Measurements from ENCODE around the gene LIME1.
A peak's percentile ranks its signal among the peaks of the same experiment; 100 is the strongest.

LIME1 gene

DNA sequence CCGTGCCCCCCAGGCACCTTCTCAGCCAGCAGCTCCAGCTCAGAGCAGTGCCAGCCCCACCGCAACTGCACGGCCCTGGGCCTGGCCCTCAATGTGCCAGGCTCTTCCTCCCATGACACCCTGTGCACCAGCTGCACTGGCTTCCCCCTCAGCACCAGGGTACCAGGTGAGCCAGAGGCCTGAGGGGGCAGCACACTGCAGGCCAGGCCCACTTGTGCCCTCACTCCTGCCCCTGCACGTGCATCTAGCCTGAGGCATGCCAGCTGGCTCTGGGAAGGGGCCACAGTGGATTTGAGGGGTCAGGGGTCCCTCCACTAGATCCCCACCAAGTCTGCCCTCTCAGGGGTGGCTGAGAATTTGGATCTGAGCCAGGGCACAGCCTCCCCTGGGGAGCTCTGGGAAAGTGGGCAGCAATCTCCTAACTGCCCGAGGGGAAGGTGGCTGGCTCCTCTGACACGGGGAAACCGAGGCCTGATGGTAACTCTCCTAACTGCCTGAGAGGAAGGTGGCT lies 39.1 kb upstream of the LIME1 start:
- DNase-seq = no peak

DNA sequence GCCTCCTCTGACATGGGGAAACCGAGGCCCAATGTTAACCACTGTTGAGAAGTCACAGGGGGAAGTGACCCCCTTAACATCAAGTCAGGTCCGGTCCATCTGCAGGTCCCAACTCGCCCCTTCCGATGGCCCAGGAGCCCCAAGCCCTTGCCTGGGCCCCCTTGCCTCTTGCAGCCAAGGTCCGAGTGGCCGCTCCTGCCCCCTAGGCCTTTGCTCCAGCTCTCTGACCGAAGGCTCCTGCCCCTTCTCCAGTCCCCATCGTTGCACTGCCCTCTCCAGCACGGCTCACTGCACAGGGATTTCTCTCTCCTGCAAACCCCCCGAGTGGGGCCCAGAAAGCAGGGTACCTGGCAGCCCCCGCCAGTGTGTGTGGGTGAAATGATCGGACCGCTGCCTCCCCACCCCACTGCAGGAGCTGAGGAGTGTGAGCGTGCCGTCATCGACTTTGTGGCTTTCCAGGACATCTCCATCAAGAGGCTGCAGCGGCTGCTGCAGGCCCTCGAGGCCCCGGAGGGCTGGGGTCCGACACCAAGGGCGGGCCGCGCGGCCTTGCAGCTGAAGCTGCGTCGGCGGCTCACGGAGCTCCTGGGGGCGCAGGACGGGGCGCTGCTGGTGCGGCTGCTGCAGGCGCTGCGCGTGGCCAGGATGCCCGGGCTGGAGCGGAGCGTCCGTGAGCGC lies 38.5 kb upstream of the LIME1 start:
- DNase-seq = peak; percentile 47

DNA sequence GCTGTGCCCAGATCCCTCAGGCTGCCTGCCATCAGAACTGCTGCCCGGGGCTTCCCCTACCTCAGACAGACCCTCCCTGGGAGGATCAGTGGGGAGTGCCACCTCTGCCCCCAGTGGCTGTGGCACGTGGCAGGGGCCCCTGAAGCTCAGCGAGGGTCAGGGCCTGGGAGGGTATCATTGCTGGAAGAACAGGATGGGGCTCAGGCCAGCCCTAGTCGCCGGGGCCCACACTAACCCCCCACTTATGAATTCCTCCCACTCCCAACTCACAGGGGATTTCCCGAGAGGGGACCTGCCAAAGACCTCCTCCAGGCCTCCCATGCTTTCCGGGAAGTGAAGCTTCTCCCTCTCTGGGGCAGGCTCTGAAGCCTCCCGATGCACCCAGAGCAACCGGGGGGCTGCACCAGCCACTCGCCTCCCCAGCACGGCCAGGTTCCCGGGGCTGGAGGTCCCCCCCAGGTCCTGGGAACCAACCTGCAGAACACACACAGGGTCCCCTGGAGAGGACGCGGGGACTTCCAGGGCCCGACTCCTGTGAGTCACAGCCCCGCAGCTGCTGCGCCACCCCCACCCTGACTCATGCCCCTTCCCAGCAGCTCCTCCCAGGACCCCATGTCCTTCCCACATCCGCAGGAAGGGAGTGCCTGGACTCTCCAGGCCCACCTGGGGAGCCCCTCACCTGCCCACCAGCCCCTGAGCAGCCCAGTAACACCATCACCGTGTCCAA lies 37.6 kb upstream of the LIME1 start:
- DNase-seq = peak; percentile 65

DNA sequence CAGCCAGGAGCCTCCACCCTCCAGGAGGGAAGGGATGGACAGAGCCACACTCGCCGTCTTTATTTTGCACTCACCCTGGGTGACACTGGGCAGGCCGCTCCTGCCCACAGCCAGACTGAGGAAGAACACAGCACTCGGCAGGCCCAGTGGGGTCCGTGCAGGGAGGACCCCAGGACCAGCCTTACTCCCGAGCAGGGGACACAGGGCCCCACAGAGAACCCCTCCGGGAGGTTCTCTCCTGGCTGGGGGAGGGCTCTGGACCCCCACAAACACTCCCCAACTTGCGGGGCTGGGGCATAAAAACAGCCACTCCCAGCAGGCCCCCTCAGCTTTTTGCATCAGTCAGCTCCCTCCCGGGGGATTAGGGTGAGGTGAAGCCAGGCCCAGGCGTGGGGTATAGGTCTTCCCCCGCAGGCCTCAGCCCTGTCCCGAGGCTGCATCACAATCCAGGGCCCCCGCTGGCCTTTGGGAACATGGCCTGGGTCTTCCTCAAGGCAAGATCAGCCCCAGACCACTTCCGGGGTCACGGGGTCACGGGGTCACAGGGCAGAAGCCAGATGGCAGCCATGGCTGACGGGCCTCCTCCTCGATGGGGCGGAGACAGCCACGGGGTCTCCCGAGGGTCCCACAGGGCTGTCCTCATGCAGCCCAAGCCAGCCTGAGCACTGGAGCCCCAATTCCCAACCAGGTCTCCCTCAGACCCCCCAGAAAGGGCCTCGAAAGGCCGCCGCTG lies 36.8 kb upstream of the LIME1 start:
- no peak for DNase-seq

DNA sequence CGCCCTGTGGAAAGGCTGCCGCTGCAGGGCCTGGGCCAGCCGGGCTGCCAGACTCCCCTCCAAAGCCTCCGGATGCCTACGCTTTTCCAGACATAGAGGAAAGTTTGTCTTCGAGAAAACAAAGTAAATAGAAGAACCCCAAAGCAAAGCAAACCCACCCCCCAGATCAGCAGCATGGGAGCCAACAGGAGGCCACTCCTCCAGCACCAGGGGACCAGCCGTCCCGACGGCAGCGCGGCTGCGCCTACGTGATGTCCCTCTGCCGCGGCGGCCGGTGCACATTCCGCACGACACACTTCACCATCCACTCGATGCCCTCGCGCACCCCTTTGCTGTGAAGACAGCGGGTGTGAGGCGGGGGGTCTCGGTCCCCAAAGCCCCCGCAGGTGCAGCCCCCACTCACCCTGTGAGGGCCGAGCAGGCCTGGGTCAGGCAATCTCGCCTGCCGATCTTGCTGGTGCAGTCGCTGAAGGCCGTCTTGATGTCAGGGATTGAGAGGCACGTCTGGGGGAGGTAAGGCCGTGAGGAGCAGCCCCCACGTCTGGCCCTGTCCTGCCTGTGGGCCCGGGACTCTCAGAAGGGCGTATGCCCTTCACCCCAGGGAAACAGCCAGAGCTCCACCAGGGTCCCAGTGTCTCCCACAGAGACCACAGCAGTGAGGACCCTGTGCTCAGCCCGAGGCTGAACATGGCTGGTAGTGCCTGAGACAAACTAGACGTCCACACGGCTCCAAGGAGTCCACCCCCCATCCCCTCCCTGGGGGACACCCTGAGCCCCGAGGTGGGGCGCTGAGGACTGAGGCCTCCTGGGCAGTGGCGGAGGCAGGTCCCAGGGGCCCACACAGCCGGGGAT lies 36.0 kb upstream of the LIME1 start:
- DNase-seq = peak; percentile 46

DNA sequence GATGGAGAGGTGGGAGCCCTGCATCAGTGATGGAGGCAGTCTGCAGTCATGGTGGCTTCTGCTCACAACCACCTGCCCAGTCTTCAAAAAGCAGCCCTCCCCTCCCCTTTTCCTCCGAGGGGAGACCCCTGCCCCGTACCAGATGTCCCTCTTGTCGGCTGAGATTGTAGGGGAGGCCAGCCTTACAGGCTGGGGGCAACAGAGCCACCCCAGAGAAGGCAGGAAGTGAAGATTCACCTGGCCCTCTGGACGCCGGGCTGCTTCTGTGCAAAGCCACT lies 35.5 kb upstream of the LIME1 start:
- DNase-seq = no peak

DNA sequence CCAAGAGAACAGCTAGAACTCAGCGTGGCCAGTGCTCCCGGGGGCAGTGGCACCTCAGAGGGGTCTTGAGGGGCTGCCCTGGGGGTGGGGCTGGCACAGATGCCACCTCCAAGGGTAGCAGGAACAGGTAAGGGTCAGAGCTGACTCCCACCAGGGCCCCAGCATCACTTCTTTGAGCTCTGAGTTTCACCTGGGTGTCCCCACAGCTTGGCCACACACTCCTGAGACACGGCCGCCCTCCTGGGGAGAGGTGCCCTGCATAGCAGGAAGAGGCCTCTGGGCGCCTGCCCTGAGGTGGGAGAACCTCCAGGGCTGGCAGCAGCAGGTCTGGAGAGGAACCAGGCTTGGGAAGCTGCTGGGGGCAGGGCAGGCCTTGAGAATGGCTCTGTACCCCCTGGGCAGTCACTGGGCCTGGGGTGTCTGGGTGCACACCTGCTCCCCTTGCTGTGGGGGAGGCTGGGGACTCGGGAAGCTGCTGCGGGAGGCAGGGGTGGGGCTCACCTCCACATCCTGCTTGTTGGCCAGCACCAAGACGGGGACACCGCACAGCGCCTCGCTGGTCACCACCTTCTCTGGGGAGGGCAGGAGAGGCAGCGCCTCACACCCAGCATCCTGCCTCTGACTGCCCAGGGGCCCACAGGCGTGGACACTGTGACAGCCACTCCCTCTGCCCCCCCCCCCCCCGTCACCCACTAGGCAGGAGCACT lies 35.0 kb upstream of the LIME1 start:
- no peak for DNase-seq

DNA sequence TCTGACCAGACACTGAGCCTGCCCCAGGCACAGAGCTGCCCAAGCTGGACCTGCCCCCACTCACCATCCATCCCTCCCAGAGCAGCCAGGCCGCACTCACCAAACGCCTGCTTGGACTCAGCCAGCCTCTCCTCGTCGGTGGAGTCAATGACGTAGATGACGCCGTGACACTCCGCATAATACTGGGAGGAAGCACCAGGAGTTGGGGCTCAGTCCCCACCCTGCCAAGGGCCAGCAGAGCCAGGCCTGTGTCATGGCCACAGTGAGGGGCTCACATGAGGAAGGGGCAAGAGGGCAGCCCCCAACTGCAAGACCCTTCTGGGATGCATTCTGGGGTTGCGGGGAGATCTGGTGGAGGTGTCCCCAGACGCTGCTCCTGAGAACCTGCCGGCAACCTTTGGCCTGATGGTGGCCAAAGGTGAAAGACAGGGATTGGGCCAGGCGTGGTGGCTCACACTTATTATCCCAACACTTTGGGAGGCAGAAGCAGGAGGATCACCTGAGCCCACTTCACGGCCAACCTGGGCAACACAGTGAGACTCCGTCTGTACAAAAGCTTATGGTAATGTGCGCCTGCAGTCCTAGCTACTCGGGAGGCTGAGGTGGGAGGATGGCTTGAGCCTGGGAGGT lies 34.3 kb upstream of the LIME1 start:
- DNase-seq = no peak

DNA sequence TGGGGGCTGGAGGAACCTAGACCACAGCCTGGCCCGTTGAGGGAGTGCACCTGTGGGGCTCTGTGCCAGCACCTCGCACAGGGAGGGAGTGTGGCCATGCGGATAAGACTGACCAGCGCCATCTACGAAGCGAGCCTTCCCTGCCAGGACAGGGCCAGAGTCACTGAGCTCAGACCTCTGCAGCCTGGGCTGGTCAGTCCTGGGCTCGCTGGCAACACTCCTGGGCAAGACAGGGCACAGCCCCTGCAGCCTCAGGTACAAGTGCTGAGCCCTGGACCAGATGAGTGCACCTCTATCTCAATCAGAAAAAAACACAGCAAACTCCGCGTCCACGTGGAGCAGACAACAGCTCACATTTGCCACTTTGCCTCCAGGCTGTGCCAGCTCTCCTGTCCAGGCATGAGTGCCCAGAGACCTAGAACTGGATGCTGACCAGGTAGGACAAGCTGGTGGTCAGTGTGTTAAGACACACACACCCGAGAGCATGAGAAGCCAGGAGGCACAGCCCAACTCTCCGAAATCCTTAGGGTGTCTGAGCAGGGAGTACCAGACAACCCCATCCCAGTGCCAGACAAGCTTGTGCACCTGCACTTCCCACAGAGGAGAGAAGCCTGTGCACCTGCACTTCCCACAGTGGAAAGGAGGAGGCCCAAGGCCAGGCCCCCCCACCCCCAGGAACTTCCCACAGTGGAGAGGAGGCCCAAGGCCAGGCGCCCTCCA lies 33.6 kb upstream of the LIME1 start:
- no peak for DNase-seq

DNA sequence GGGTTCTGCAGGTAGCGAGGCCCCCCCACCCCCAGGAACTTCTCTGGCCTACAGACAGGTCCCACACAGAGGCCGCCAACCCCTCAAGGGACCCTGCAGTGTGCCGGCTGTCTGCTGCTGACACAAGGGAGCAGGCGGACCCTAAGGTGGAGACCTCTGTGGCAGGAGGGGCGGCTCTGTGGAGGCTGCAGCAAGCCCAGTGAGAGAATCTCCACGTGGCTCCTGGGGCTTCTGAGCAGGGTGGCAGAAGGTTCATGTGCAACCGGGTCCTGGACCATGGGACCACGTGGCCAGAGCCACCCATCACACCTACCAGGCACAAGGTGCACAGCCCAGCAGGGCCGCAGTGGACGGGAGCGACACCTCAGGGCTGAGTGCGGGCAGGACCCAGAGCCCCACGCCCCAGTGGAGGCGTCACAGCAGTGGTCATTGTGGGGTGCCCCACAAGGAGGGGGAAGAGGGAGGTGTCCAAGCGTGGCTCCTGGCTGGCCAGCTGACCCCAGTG lies 32.9 kb upstream of the LIME1 start:
- no peak for DNase-seq

DNA sequence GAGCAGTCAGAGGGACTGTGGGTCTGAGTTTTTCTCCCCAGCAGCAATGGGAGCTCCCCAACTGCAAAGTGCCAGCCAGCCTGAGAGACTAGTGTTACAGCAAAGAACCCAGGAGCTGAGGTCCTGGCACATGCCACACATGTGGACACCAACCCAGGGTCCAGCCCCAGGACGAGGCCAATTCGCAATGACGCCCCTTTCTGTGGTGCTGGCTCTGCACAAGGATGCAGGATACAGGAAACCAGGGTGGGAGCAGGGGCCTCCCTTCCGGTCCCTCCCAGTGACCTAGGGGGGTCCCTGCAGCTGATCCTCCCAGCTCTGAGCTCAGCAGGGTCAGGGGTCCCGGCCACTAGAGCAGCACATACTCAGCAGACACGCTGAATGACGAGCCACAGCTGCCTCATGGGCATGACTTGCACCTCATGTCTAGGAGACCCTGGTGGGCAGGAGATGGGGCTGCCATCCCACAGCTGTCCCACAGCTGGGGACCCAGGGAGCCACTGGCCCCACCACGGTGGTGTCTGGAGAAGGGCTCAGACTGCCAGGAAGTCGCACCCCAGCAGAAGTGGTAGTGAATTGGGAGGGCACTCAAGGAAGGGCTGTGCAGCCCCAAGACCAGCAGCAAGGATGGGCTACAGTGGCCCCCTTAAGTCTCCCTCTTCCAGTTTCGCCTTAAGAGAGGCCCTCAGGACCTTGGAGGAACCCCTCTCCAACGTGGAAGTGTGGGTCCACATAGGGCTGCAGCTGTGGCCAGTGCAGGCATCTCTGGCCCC lies 32.3 kb upstream of the LIME1 start:
- DNase-seq = no peak

DNA sequence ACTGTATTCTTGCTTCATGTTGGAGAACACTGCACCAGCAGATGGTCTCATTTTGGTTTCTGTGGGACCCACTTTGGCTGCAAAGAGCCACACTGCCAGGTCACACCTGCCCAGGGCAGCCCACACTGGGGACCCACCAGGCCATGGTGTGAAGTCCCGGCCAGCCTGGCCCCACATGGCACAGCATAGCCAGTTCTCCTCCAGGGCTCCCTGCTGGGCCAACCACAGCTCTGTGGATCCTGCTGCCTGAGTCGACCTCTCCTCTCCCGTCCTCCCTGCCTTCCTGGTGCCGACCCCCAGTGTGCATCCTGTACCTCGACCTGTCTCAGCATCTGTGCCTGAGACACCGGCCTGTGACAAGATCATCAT lies 31.7 kb upstream of the LIME1 start:
- DNase-seq = no peak

DNA sequence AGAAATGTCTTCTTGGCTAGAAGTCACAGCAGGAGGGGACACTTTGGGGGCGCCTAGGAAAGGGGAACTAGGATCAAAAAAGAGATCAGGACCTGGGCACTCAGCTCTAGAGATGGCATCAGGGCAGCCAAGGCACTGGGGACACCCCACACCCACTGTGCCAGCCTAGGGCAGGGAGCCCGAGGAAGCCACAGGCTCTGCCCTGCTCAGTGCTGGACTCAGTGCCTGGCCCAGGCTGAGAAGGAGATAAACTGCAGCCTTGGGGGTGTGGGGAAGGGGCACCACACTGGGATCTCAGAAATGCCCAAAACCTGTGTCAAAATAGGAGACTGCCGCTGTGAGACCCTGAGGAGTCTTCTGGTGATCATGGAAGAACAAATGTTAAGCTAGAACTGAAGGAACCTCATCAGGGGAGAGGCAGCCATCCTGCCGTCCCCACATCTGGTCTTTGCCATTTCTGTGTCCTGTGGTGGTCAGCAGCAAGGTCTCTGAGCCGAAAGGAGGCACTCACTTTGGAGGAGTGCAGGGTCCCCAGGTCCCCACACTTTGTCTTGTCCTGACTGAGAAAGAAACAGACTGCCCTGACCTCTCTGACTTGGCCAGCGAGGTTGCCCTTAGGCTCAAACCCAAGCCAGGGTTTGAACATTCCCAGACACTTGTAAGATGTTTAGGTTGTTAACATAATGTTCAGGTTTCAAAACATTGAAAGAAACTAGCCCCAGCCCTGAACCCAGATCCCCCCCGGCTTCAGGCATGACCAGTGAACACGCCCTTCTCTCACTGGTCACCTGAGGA lies 31.0 kb upstream of the LIME1 start:
- no peak for DNase-seq

DNA sequence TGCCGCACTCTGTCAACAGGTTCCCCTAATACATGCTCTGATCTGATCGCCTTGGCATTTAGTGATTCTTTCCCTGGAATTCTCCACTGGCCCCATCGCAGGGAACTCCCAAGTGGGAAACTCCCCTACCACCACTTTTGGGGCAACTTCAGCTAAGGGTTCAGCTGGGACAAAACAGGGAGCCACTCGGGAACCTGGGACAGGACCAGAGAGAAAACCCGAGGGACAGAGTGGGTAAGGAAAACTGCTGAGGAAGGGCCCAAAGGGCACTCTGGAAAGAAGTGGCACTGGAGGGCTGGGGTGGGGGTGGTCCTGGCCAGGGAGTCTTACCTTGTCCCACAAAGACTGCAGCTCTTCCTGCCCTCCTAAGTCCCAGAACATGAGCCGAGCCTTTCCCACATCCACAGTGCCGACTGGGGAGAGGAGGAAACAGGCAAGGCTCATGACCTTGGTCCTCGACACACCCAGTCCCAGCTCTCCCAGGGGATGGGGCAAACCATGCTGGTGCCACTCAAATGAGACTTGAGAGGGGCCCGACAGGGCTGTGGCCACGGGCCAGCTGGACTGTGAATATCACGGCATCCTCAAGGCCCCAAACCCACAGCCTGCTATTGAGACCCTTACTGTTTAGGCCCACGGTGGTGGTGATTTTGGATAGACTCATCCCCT lies 30.3 kb upstream of the LIME1 start:
- no peak for DNase-seq

DNA sequence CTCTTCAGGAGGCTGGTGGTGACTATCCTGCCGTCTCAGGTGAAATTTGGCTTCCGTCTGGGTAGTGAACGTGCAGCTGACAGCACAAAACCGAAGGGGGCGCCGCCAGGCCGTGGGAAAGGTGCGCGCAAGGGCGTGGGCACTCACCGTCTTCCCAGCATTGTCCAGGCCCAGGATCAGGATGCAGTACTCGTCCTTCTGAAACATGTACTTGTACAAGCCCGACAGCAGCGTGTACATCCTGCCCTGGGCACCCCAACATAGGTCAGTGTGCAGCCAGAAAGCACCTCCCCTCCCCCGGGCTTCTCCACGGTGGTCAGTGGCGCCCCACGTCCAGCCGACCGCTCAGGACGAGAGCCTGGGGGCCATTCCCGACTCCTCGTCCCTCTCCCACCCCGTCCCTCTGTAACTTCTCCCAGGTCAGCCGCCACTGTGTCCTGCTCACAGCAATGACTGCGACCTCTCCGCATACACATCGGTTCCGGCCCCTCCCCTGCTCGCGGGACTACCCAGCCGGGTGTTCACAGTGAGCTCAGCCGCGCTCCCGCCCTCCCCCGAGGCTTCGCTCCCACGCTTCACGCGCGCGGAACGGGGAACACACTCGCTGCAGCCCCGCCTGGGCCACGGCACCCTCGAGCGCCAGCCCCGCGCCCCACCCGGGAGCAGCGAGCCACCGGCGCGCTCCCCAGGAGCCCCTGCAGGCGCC lies 29.5 kb upstream of the LIME1 start:
- peak; percentile 50 for DNase-seq

DNA sequence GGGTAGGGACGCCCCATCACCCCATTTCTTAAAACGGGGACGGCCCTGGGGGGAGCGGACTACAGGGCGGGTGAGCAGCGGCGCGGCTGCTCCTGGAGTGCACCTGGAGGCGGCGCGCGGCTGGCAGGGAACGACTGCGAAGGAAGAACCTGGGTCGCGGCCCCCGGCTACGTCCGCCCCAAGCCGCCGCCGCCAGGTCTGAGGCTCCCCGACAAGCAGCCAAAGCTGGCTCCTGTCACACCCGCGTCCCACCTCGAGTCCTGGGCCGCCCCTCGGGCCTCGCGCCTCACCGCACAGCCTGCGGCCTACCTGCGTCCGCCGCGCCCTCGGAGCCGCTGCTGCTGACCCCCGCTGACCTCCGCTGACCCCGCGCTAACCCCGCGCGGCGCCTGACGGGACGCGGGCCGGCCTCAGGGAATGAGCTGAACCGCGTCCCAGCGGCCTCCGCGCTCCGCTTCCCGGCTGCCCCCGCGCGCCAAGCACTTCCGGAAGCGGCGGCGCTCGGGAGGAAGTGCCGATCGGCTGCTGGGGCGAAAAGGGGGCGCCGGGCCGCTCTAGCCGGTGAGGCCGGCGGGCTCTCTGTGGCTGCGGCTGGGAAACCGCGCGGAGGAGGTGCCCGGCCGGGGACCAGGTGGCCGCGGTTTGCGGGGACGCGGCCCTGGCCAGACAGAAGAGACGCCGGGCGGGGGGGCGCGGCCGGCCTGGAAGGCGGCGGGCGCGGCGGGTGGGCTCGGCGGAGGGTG lies 28.7 kb upstream of the LIME1 start, which contains the start of the genes ARFRP1 and ZGPAT:
Gene ARFRP1 (minus strand): TSS at position 419 of the 743 bp plus-strand sequence. CDS start 885 bp downstream, outside the sequence.
Gene ZGPAT (plus strand): TSS at position 482 of the 743 bp plus-strand sequence. CDS start 542 bp downstream, outside the sequence.
- peak; percentile 90 for DNase-seq
